ENCODE results near the gene HHAT.
"Not testable (repeated sequence)": the region's sequence is repeated elsewhere in the genome, so short reads cannot be mapped to it uniquely, and the experiment has no call there.

The HHAT gene

GRCh38 chr1:210315529-210315928 lies 13.2 kb upstream of the HHAT start:
- no peak for DNase-seq

- DNase-seq: no peak
Observed at GRCh38 chr1:210321131-210321530, 7.6 kb upstream of the HHAT start.

- DNase-seq: no peak
Observed at GRCh38 chr1:210321552-210321951, 7.2 kb upstream of the HHAT start.

GRCh38 chr1:210323957-210324356 lies 4.7 kb upstream of the HHAT start:
- DNase-seq: no peak

GRCh38 chr1:210325026-210325670 lies 3.6 kb upstream of the HHAT start:
- no peak for DNase-seq

GRCh38 chr1:210328032-210328745 lies 513 bp upstream of the HHAT start:
- no peak for DNase-seq

GRCh38 chr1:210330279-210330866 lies 1.7 kb downstream of the HHAT start:
- no peak for DNase-seq

- no peak for DNase-seq
Observed at GRCh38 chr1:210332233-210332632, 3.5 kb downstream of the HHAT start.

GRCh38 chr1:210332719-210333398 lies 4.2 kb downstream of the HHAT start:
- DNase-seq: peak; percentile 84

GRCh38 chr1:210335001-210335400 lies 6.3 kb downstream of the HHAT start:
- no peak for DNase-seq

- DNase-seq: no peak
Observed at GRCh38 chr1:210336362-210336761, 7.7 kb downstream of the HHAT start.

- no peak for DNase-seq
Observed at GRCh38 chr1:210339500-210339899, 10.8 kb downstream of the HHAT start.

- no peak for DNase-seq
Observed at GRCh38 chr1:210340311-210340710, 11.6 kb downstream of the HHAT start.

- DNase-seq: no peak
Observed at GRCh38 chr1:210340841-210341240, 12.1 kb downstream of the HHAT start.

GRCh38 chr1:210342986-210343780 lies 14.5 kb downstream of the HHAT start:
- DNase-seq: no peak

GRCh38 chr1:210344706-210345105 lies 16.0 kb downstream of the HHAT start:
- DNase-seq: no peak

- no peak for DNase-seq
Observed at GRCh38 chr1:210347112-210347511, 18.4 kb downstream of the HHAT start.

GRCh38 chr1:210351496-210351895 lies 22.8 kb downstream of the HHAT start:
- DNase-seq: no peak

GRCh38 chr1:210352575-210352974 lies 23.9 kb downstream of the HHAT start:
- DNase-seq: no peak

GRCh38 chr1:210354305-210354704 lies 25.6 kb downstream of the HHAT start:
- DNase-seq: not testable (repeated sequence)

GRCh38 chr1:210358626-210359025 lies 29.9 kb downstream of the HHAT start:
- no peak for DNase-seq

GRCh38 chr1:210359255-210359654 lies 30.6 kb downstream of the HHAT start:
- DNase-seq: no peak

Data from activated effector memory CD4-positive, alpha-beta T cell treated with anti-CD3 and anti-CD28 coated beads, Interleukin-2, amount 50 U/mL, for 16 hours (primary cell).